ENCODE measurements around the gene FLYWCH2. TPM values are rescaled to one million over a fixed set of nuclear protein-coding genes. Genes with fewer than 3 reads are reported as not detected.

FLYWCH2 gene
- total RNA-seq, 2 experiments from 2014 or later: 7.8 to 8.1 TPM

DNA sequence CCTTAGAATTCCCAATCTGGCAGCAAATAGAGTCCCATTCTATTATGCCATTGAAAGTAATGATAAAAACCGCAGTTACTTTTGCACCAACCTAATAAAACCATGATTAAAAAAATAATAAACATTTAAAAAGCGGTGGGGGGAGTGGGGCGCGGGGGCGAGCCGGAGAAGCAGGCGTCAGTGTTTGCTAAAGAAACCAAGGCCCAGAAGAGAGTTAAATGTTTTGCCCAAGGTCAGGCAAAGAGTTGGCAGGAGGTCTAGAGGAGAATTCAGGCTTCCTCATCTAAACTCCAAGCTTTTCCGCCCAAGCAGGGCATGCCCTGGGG is 15.4 kb upstream of the FLYWCH2 start:
- Histone ChIP-seq H3K4me1 (ENCODE audit: insufficient read depth, low read length) (peaks cover 18% of the 10 kb centered on the region), H3K4me3 (ENCODE audit: low read length) (peak overlapping the region; percentile 79), H3K36me3 (ENCODE audit: insufficient read depth, low read length) (no peaks in the 10 kb centered on the region), H3K27me3 (ENCODE audit: control insufficient read depth in 1 of 2, insufficient read depth in 2 of 2, low read length in 2 of 2) (no peaks in the 10 kb centered on the region), H3K9me3 (ENCODE audit: control insufficient read depth in 1 of 2, insufficient read depth in 1 of 2, low read length in 2 of 2) (no peaks in the 10 kb centered on the region), H3K27ac (ENCODE audit: low read depth in 1 of 2, low read length in 2 of 2) (peak overlapping the region; percentile 73 to 77)
- ChIA-PET CTCF (interaction anchor here (0.8 to 3.0 kb wide), 14 partner anchors 14 to 90 kb away, joined by 3 to 27 read pairs (median 10); partner anchors contain the start of genes ELOB, FLYWCH1, FLYWCH2 and PRSS21), POLR2A (interaction anchor here (0.8 to 1.9 kb wide), 7 partner anchors 14 to 280 kb away, joined by 4 to 31 read pairs (median 8); partner anchors contain the start of genes ELOB, FLYWCH2, KCTD5 and SRRM2)
- Mint-ChIP-seq H3K27me3 (no peaks in the 10 kb centered on the region), H3K4me3 (peak overlapping the region; percentile 84), H3K4me1 (ENCODE audit: low read depth) (peaks cover 20% of the 10 kb centered on the region), H3K27ac (peak overlapping the region; percentile 79), H3K36me3 (ENCODE audit: low read depth) (no peaks in the 10 kb centered on the region), H3K9me3 (no peaks in the 10 kb centered on the region)
- ATAC-seq (ENCODE audit: poor library complexity): no peak
- intact Hi-C loops (cut with DNase I, micrococcal nuclease): loop anchor here in 1 of 2 experiments (5.0 kb wide), 2 partner anchors 90 to 145 kb away; partner anchors contain the start of genes ELOB and PRSS27
- TF ChIP-seq, protein P1, sequence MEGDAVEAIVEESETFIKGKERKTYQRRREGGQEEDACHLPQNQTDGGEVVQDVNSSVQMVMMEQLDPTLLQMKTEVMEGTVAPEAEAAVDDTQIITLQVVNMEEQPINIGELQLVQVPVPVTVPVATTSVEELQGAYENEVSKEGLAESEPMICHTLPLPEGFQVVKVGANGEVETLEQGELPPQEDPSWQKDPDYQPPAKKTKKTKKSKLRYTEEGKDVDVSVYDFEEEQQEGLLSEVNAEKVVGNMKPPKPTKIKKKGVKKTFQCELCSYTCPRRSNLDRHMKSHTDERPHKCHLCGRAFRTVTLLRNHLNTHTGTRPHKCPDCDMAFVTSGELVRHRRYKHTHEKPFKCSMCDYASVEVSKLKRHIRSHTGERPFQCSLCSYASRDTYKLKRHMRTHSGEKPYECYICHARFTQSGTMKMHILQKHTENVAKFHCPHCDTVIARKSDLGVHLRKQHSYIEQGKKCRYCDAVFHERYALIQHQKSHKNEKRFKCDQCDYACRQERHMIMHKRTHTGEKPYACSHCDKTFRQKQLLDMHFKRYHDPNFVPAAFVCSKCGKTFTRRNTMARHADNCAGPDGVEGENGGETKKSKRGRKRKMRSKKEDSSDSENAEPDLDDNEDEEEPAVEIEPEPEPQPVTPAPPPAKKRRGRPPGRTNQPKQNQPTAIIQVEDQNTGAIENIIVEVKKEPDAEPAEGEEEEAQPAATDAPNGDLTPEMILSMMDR (IDR thresholded peaks at IDR 0.05): no peak
- DNase-seq: no peak

DNA sequence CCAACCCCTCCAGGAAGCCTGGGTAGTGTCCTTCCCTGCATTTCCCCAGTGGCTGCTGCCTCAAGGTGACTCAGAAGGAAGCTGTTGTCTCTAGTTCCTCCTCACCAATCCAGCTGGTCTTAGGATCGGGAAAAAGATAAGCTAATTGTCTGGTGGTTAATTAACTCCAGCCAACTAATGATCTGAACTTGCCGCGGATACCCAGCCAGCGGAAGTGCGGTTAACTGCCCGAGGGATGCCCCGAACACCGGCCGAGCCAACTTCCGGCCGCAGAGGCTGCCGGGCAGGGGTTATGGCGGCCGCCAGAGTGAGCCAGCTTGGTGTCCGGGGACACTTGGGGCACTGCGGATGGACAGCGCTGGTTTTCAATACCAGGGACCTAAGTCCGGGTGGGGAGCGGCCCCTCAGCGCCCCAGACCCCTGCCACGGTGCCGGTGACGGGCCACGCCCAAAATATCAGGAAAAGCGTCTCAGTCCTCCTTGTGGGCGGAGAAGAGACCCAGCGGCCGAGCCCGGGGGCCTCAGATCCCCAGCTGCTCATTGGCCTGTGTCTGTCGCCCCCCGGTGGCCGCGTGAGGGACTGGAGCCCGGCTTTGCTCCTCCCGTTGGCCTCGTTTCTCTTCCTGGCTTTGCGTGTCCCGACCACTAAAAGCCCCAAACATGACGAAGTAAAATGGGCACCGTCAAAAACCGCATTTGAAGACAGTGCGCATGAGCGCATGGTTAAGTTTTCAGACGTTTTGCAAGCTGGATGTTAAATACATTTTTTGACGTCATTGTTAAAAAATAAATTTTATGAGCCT is 14.8 kb upstream of the FLYWCH2 start:
- intact Hi-C loops (cut with DNase I, micrococcal nuclease): loop anchor here (1.0 to 5.0 kb wide), 5 partner anchors 15 to 146 kb away; partner anchors contain the start of genes ELOB (in 1 of the 2), FLYWCH2 (in 1 of the 2) and PRSS27 (in 1 of the 2)
- DNase-seq (peak; percentile 86 to 98 (median 92)), ATAC-seq (ENCODE audit: poor library complexity) (peak; percentile 97)
- Histone ChIP-seq H3K4me1 (ENCODE audit: insufficient read depth, low read length) (peaks cover 18% of the 10 kb centered on the region), H3K9me3 (ENCODE audit: control insufficient read depth in 1 of 2, insufficient read depth in 1 of 2, low read length in 2 of 2) (no peaks in the 10 kb centered on the region), H3K27me3 (ENCODE audit: control insufficient read depth in 1 of 2, insufficient read depth in 2 of 2, low read length in 2 of 2) (no peaks in the 10 kb centered on the region), H3K36me3 (ENCODE audit: insufficient read depth, low read length) (no peaks in the 10 kb centered on the region), H3K4me3 (ENCODE audit: low read length) (peak overlapping the region; percentile 79), H3K27ac (ENCODE audit: low read depth in 1 of 2, low read length in 2 of 2) (peak overlapping the region; percentile 73 to 77)
- Mint-ChIP-seq H3K9me3 (no peaks in the 10 kb centered on the region), H3K27ac (peak overlapping the region; percentile 79), H3K4me3 (peak overlapping the region; percentile 84), H3K36me3 (ENCODE audit: low read depth) (no peaks in the 10 kb centered on the region), H3K27me3 (no peaks in the 10 kb centered on the region), H3K4me1 (ENCODE audit: low read depth) (peaks cover 20% of the 10 kb centered on the region)
- ChIA-PET CTCF (interaction anchor here (0.6 to 3.0 kb wide), 25 partner anchors 9 to 204 kb away, joined by 3 to 27 read pairs (median 5); partner anchors contain the start of genes ELOB, FLYWCH1, FLYWCH2 and KCTD5), POLR2A (interaction anchor here (0.8 to 1.9 kb wide), 10 partner anchors 14 to 281 kb away, joined by 3 to 31 read pairs (median 6); partner anchors contain the start of genes ELOB, FLYWCH2, KCTD5 and SRRM2)
- TF ChIP-seq, protein P1 (IDR thresholded peaks at IDR 0.05): peak; percentile 96

DNA sequence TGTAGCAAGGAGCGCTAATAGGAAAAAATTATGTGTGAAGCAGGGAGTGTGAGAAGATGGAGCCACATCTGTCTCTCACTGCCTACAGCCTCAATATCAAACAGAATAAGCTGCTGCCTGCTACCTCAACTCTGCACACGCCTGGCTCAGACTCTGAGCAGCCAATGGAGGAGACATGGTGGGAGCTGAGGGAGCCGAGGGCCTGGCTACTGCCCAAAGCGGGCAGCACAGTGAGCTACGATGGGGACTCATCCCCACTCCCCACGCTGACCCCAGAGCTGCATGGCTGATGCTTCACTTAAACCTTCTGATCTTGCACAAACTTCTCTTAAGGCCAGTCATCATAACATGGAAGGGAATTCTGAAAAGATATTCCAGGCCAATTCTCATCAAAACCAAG is 11.1 kb upstream of the FLYWCH2 start:
- POLR2A ChIA-PET: interaction anchor here (1.2 to 1.4 kb wide), 2 partner anchors 11 to 40 kb away, joined by 3 to 4 read pairs; partner anchors contain the start of genes FLYWCH1 and FLYWCH2

More for the DNA sequence above, 11.1 kb upstream of the FLYWCH2 start:
- no peaks in the 10 kb centered on the region for H3K9me3 ChIP-seq (ENCODE audit: control insufficient read depth in 1 of 2, insufficient read depth in 1 of 2, low read length in 2 of 2)
- no peaks in the 10 kb centered on the region for H3K27me3 ChIP-seq (ENCODE audit: control insufficient read depth in 1 of 2, insufficient read depth in 2 of 2, low read length in 2 of 2)
- intact Hi-C loops (cut with DNase I, micrococcal nuclease): loop anchor here in 1 of 2 experiments (5.0 kb wide), 1 partner anchor 535 kb away; no protein-coding TSS in a partner anchor
- no peak overlapping the region for H3K4me3 Mint-ChIP-seq
- H3K9me3 Mint-ChIP-seq: no peaks in the 10 kb centered on the region
- no peak overlapping the region for H3K27ac Mint-ChIP-seq
- no peaks in the 10 kb centered on the region for H3K36me3 Mint-ChIP-seq (ENCODE audit: low read depth)
- H3K27ac ChIP-seq (ENCODE audit: low read depth in 1 of 2, low read length in 2 of 2): no peak overlapping the region
- H3K4me3 ChIP-seq (ENCODE audit: low read length): no peak overlapping the region
- CTCF ChIA-PET: interaction anchor here (1.5 to 1.6 kb wide), 2 partner anchors 40 to 48 kb away, joined by 5 to 6 read pairs; partner anchors contain the start of gene FLYWCH1
- H3K27me3 Mint-ChIP-seq: no peaks in the 10 kb centered on the region
- no peak for DNase-seq
- ATAC-seq (ENCODE audit: poor library complexity): no peak
- H3K4me1 ChIP-seq (ENCODE audit: insufficient read depth, low read length): peaks cover 24% of the 10 kb centered on the region
- TF ChIP-seq, protein P1 (IDR thresholded peaks at IDR 0.05): no peak
- H3K4me1 Mint-ChIP-seq (ENCODE audit: low read depth): peaks cover 13% of the 10 kb centered on the region
- no peaks in the 10 kb centered on the region for H3K36me3 ChIP-seq (ENCODE audit: insufficient read depth, low read length)

All from CD4-positive, alpha-beta T cell (primary cell).